ENCODE results near the gene ADAMTS7.
A peak's percentile ranks its signal among the peaks of the same experiment; 100 is the strongest.
"Not testable (repeated sequence)": the region's sequence is repeated elsewhere in the genome, so short reads cannot be mapped to it uniquely, and the experiment has no call there.

The ADAMTS7 gene

GRCh38 chr15:78752492-78753358 is 58.5 kb downstream of the ADAMTS7 start:
- Histone ChIP-seq H3K4me3 (replicated peaks; ENCODE audit: low read depth, low read length) (no peak overlapping the region), H3K27me3 (replicated peaks; ENCODE audit: control insufficient read depth, insufficient read depth, low read length) (no peaks in the 10 kb centered on the region), H3K36me3 (ENCODE audit: control insufficient read depth, insufficient read depth, low read length) (no peaks in the 10 kb centered on the region)
- no peak for DNase-seq (ENCODE audit: extremely low read depth, insufficient read length)
- TF ChIP-seq, protein P1, sequence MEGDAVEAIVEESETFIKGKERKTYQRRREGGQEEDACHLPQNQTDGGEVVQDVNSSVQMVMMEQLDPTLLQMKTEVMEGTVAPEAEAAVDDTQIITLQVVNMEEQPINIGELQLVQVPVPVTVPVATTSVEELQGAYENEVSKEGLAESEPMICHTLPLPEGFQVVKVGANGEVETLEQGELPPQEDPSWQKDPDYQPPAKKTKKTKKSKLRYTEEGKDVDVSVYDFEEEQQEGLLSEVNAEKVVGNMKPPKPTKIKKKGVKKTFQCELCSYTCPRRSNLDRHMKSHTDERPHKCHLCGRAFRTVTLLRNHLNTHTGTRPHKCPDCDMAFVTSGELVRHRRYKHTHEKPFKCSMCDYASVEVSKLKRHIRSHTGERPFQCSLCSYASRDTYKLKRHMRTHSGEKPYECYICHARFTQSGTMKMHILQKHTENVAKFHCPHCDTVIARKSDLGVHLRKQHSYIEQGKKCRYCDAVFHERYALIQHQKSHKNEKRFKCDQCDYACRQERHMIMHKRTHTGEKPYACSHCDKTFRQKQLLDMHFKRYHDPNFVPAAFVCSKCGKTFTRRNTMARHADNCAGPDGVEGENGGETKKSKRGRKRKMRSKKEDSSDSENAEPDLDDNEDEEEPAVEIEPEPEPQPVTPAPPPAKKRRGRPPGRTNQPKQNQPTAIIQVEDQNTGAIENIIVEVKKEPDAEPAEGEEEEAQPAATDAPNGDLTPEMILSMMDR (IDR thresholded peaks at IDR 0.05; ENCODE audit: insufficient read depth, low read length, poor library complexity, severe bottlenecking), result no peak

GRCh38 chr15:78751602-78751979 is 59.7 kb downstream of the ADAMTS7 start:
- TF ChIP-seq, protein P1 (IDR thresholded peaks at IDR 0.05; ENCODE audit: insufficient read depth, low read length, poor library complexity, severe bottlenecking), result no peak
- H3K36me3 ChIP-seq (ENCODE audit: control insufficient read depth, insufficient read depth, low read length), result no peaks in the 10 kb centered on the region
- DNase-seq (ENCODE audit: extremely low read depth, insufficient read length), result no peak
- H3K4me3 ChIP-seq (replicated peaks; ENCODE audit: low read depth, low read length), result no peak overlapping the region
- H3K27me3 ChIP-seq (replicated peaks; ENCODE audit: control insufficient read depth, insufficient read depth, low read length), result no peaks in the 10 kb centered on the region

GRCh38 chr15:78750974-78751601 is 60.2 kb downstream of the ADAMTS7 start:
- H3K27me3 ChIP-seq (replicated peaks; ENCODE audit: control insufficient read depth, insufficient read depth, low read length); H3K4me3 ChIP-seq (replicated peaks; ENCODE audit: low read depth, low read length); H3K36me3 ChIP-seq (ENCODE audit: control insufficient read depth, insufficient read depth, low read length): not testable (repeated sequence)
- TF ChIP-seq, protein P1 (IDR thresholded peaks at IDR 0.05; ENCODE audit: insufficient read depth, low read length, poor library complexity, severe bottlenecking), result peak; percentile 88
- DNase-seq (ENCODE audit: extremely low read depth, insufficient read length), result peak; percentile 80

GRCh38 chr15:78750566-78750965 is 60.7 kb downstream of the ADAMTS7 start:
- Histone ChIP-seq H3K36me3 (ENCODE audit: control insufficient read depth, insufficient read depth, low read length) (no peaks in the 10 kb centered on the region), H3K27me3 (replicated peaks; ENCODE audit: control insufficient read depth, insufficient read depth, low read length) (no peaks in the 10 kb centered on the region), H3K4me3 (replicated peaks; ENCODE audit: low read depth, low read length) (no peak overlapping the region)
- no peak for DNase-seq (ENCODE audit: extremely low read depth, insufficient read length)
- TF ChIP-seq, protein P1 (IDR thresholded peaks at IDR 0.05; ENCODE audit: insufficient read depth, low read length, poor library complexity, severe bottlenecking), result no peak

- DNase-seq (ENCODE audit: extremely low read depth, insufficient read length), result no peak
Observed at GRCh38 chr15:78749831-78750230, 61.4 kb downstream of the ADAMTS7 start.

GRCh38 chr15:78747877-78748276 is 63.4 kb downstream of the ADAMTS7 start:
- not testable (repeated sequence) for DNase-seq (ENCODE audit: extremely low read depth, insufficient read length); H3K36me3 ChIP-seq (ENCODE audit: control insufficient read depth, insufficient read depth, low read length); H3K27me3 ChIP-seq (replicated peaks; ENCODE audit: control insufficient read depth, insufficient read depth, low read length); H3K4me3 ChIP-seq (replicated peaks; ENCODE audit: low read depth, low read length)

More at GRCh38 chr15:78749831-78750230, 61.4 kb downstream of the ADAMTS7 start:
- Histone ChIP-seq H3K4me3 (replicated peaks; ENCODE audit: low read depth, low read length) (no peak overlapping the region), H3K36me3 (ENCODE audit: control insufficient read depth, insufficient read depth, low read length) (no peaks in the 10 kb centered on the region), H3K27me3 (replicated peaks; ENCODE audit: control insufficient read depth, insufficient read depth, low read length) (no peaks in the 10 kb centered on the region)
- TF ChIP-seq, protein P1 (IDR thresholded peaks at IDR 0.05; ENCODE audit: insufficient read depth, low read length, poor library complexity, severe bottlenecking), result no peak

DNA sequence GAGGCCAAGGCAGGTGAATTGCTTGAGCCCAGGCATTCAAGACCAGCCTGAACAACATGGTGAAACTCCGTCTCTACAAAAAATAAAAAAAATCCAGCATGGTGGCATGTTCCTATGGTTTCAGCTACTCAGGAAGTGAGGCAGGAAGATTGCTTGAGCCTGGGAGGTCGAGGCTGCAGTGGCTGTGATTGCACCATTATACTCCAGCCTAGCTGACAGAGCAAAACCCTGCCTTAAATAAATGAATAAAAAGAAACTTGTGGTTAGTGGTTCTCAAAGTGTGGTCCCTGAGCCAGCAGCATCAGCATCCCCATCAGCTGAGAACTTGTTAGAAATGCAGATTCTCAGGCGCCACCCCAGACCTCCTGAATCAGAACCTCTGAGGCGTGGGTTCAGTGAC is 69.6 kb downstream of the ADAMTS7 start:
- H3K4me3 ChIP-seq (replicated peaks; ENCODE audit: low read depth, low read length); H3K36me3 ChIP-seq (ENCODE audit: control insufficient read depth, insufficient read depth, low read length); DNase-seq (ENCODE audit: extremely low read depth, insufficient read length); H3K27me3 ChIP-seq (replicated peaks; ENCODE audit: control insufficient read depth, insufficient read depth, low read length): not testable (repeated sequence)

Measured in GM06990 (cell line).